Endodermal cell (in vitro differentiated cells): ENCODE data around the gene EHD2. TPM values are rescaled to one million over a fixed set of nuclear protein-coding genes. Genes with fewer than 3 reads are reported as not detected.

Experiments
- DNase-seq: peaks from one replicate; pipeline ENCODE4 v3.0.0-alpha.2; 2017
- H3K27ac ChIP-seq: 2 replicates; pipeline ENCODE4 v1.5.1; 2013; ENCODE audit warnings: mild to moderate bottlenecking, low read depth, low read length, moderate library complexity
- H3K27me3 ChIP-seq: 2 replicates; pipeline ENCODE4 v1.6.1; 2013; ENCODE audit warnings: mild to moderate bottlenecking, low read length, moderate library complexity; ENCODE audit not compliant: insufficient read depth, control insufficient read depth, poor library complexity, severe bottlenecking
- H3K36me3 ChIP-seq: 2 replicates; pipeline ENCODE4 v1.7.0; 2013; ENCODE audit warnings: mild to moderate bottlenecking, low read length, moderate library complexity; ENCODE audit not compliant: control insufficient read depth, insufficient read depth
- H3K4me1 ChIP-seq: one replicate; pipeline ENCODE4 v1.7.0; 2013; ENCODE audit warnings: low read length; ENCODE audit not compliant: control insufficient read depth, insufficient read depth
- H3K4me3 ChIP-seq: 2 replicates; pipeline ENCODE4 v1.5.1; 2013; ENCODE audit warnings: mild to moderate bottlenecking, low read length, moderate library complexity
- H3K9ac ChIP-seq: 2 replicates; pipeline ENCODE4 v1.6.1; 2013; ENCODE audit warnings: mild to moderate bottlenecking, low read length, moderate library complexity; ENCODE audit not compliant: poor library complexity, severe bottlenecking; ENCODE audit errors: extremely low read depth
- H3K9me3 ChIP-seq: 2 replicates; pipeline ENCODE4 v1.6.1; 2013; ENCODE audit warnings: mild to moderate bottlenecking, low read length, moderate library complexity; ENCODE audit not compliant: control insufficient read depth
- H3K27ac Mint-ChIP-seq: 2 replicates; pipeline ENCODE4 v1.8.0; 2020; ENCODE audit warnings: mixed read lengths
- H3K27me3 Mint-ChIP-seq: 2 replicates; pipeline ENCODE4 v1.8.0; 2021; ENCODE audit warnings: mild to moderate bottlenecking, mixed read lengths; ENCODE audit not compliant: insufficient read depth
- H3K36me3 Mint-ChIP-seq: 2 replicates; pipeline ENCODE4 v1.8.0; 2020; ENCODE audit warnings: low read depth, mixed read lengths
- H3K4me1 Mint-ChIP-seq: 2 replicates; pipeline ENCODE4 v1.8.0; 2020; ENCODE audit warnings: mixed read lengths
- H3K4me3 Mint-ChIP-seq: 2 replicates; pipeline ENCODE4 v1.8.0; 2020; ENCODE audit warnings: mild to moderate bottlenecking, moderate library complexity, mixed read lengths
- H3K9me3 Mint-ChIP-seq: 2 replicates; pipeline ENCODE4 v1.8.0; 2020; ENCODE audit warnings: mild to moderate bottlenecking, mixed read lengths
- WGBS, 2 experiments: methylation state at CpG; one replicate each; pipeline versions ENCODE4 v1.1.5 to v1.1.7; 2013; ENCODE audit warnings: missing lambda C conversion rate in 2 of 2, mixed read lengths in 1 of 2; ENCODE audit not compliant: insufficient coverage in 1 of 2, insufficient read length in 1 of 2; 5-methylcytosine and 5-hydroxymethylcytosine counted together
- total RNA-seq, 2 donors: library from RNA; stranded (reverse); fragmentation: NEBNext Ultra II Directional in 1 of 2; extraction: Animal tissue kit (Norgen Biotek cat#: 25700) in 1 of 2; gene quantifications; 2 replicates in 1 of 2; 3 replicates in 1 of 2; pipeline ENCODE4 v1.2.1, GENCODE V29; 2021
- TF ChIP-seq, protein P1 (sequence below): fragments of 200-600 bp; sonication (generic); conservative IDR thresholded peaks from 2 replicates; pipeline ENCODE4 v1.5.0; 2021; ENCODE audit warnings: antibody characterized with exemption, mild to moderate bottlenecking

The EHD2 gene
- total RNA-seq, 2 donors from 2014 or later = 5.5 to 8.4 TPM

DNA sequence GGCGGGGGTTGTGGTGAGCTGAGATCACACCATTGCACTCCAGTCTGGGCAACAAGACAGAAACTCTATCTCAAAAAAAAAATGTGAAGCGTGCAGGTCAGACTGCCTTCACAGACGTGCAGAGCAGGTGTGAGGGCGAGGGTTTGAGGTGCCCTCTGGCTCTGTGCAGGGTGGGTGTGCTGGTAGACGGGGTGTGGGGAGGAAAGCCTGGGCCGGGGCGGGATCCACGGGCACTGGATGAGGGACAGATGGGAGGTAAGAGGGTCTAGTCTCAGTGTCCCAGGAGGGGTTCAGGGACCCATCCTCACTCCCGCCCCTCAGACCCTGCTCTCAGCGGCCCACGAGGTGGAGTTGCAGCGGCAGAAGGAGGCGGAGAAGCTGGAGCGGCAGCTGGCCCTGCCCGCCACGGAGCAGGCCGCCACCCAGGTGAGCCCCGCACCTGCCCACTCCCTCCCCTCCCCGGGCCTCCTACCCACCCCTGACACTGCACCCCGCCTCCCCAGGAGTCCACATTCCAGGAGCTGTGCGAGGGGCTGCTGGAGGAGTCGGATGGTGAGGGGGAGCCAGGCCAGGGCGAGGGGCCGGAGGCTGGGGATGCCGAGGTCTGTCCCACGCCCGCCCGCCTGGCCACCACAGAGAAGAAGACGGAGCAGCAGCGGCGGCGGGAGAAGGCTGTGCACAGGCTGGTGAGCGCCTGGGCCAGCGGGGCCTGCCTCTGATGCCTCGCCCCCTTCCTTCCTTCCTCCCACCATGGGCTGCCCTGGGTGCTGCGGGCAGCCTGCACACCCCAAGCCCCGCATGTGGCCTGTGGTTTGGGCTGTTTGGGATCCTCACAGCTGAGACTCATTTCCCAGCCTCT is 41.2 kb downstream of the EHD2 start:
- Histone ChIP-seq H3K9me3 (no peaks in the 10 kb centered on the region), H3K4me1 (no peaks in the 10 kb centered on the region), H3K27me3 (no peaks in the 10 kb centered on the region), H3K4me3 (no peak overlapping the region), H3K36me3 (peaks cover 77% of the 10 kb centered on the region), H3K27ac (no peak overlapping the region), H3K9ac (no peak overlapping the region)
- H3K36me3 Mint-ChIP-seq = peaks cover 68% of the 10 kb centered on the region
- no peaks in the 10 kb centered on the region for H3K27me3 Mint-ChIP-seq
- WGBS, 2 experiments = 96 to 97% methylated on average over 3 to 36 of the region's 37 CpGs
- H3K4me1 Mint-ChIP-seq = no peaks in the 10 kb centered on the region
- H3K4me3 Mint-ChIP-seq = no peak overlapping the region
- TF ChIP-seq, protein P1, sequence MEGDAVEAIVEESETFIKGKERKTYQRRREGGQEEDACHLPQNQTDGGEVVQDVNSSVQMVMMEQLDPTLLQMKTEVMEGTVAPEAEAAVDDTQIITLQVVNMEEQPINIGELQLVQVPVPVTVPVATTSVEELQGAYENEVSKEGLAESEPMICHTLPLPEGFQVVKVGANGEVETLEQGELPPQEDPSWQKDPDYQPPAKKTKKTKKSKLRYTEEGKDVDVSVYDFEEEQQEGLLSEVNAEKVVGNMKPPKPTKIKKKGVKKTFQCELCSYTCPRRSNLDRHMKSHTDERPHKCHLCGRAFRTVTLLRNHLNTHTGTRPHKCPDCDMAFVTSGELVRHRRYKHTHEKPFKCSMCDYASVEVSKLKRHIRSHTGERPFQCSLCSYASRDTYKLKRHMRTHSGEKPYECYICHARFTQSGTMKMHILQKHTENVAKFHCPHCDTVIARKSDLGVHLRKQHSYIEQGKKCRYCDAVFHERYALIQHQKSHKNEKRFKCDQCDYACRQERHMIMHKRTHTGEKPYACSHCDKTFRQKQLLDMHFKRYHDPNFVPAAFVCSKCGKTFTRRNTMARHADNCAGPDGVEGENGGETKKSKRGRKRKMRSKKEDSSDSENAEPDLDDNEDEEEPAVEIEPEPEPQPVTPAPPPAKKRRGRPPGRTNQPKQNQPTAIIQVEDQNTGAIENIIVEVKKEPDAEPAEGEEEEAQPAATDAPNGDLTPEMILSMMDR = no peak
- H3K27ac Mint-ChIP-seq = no peak overlapping the region
- H3K9me3 Mint-ChIP-seq = peaks cover 2% of the 10 kb centered on the region
- DNase-seq = no peak

DNA sequence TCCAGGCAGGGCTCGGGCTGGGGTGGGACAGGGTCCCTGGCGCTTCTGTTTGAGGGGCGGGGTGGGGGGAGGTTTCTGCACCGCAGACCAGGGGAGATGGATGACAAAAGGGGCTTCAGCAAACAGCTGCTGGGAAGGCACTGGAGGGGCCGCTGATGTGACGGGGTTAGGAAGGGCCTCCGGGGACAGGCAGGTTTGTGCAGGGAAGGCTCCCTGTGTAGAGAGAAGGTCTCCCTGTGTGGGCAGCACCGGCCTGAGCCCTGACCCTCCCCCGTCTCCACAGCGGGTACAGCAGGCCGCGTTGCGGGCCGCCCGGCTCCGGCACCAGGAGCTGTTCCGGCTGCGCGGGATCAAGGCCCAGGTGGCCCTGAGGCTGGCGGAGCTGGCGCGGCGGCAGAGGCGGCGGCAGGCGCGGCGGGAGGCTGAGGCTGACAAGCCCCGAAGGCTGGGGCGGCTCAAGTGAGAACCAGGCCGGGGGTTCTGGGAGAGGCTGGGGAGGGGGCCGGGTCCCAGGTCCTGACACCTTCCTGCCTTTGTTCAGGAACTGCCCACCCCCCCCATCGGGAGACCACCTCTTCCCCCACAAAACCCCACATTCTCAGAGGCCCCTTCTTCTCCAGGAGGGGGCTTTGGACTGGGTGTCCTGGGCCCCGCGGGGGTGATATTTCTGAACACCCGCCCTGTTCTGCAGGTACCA is 42.0 kb downstream of the EHD2 start:
- H3K4me3 Mint-ChIP-seq = no peak overlapping the region
- WGBS, 2 experiments = 90% methylated on average over 13 to 33 of the region's 36 CpGs
- no peak for DNase-seq

More for the DNA sequence above, 42.0 kb downstream of the EHD2 start:
- no peaks in the 10 kb centered on the region for H3K4me1 Mint-ChIP-seq
- no peaks in the 10 kb centered on the region for H3K4me1 ChIP-seq
- no peak overlapping the region for H3K27ac ChIP-seq
- H3K9ac ChIP-seq = no peak overlapping the region
- TF ChIP-seq, protein P1 = no peak
- peaks cover 2% of the 10 kb centered on the region for H3K9me3 Mint-ChIP-seq
- no peaks in the 10 kb centered on the region for H3K27me3 ChIP-seq
- no peak overlapping the region for H3K27ac Mint-ChIP-seq
- H3K9me3 ChIP-seq = no peaks in the 10 kb centered on the region
- peaks cover 71% of the 10 kb centered on the region for H3K36me3 Mint-ChIP-seq
- no peak overlapping the region for H3K4me3 ChIP-seq
- no peaks in the 10 kb centered on the region for H3K27me3 Mint-ChIP-seq
- peaks cover 69% of the 10 kb centered on the region for H3K36me3 ChIP-seq
